ENCODE data around the gene EXOC3. TPM values are rescaled to one million over a fixed set of nuclear protein-coding genes. Genes with fewer than 3 reads are reported as not detected.
"Not testable (repeated sequence)": the region's sequence is repeated elsewhere in the genome, so short reads cannot be mapped to it uniquely, and the experiment has no call there.

Gene EXOC3
- polyA plus RNA-seq, 3 donors from 2014 or later: 22.6 to 43.9 (median 34.0) TPM

DNA sequence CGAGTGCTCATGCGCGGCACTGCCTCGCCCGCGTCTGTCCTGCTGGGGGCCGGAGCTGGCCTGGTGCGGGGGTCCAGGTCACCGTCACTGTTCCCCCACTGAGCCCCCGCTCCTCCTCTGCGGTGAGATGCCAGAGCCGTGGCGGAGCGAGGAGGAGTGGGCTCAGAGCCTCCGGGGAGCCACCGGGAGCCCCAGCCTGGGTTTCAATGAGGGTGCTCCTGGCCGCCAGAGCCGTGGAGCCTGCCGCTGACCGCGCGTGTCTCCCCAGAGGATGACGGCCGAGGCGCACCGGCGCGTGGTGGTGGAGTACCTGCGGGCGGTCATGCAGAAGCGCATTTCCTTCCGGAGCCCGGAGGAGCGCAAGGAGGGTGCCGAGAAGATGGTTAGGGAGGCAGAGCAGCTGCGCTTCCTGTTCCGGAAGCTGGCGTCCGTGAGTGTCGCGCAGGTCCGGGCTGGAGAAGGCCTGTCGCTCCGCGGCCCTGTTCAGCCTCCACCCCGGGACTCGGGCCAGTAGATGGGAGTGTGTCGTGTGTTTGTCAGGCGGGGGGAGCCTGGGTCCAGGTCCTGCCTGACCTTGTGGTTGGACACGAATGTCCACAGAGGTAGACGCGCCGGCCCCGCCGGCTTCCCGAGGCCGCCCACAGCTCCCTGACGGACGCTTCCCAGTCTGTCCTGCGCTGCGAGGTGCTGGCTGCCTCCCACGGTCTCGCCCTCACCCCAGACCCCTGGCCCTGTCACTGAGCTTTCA lies 22.0 kb downstream of the EXOC3 start:
- Mint-ChIP-seq H3K27me3 (ENCODE audit: low read depth in 3 of 3) (no peaks in the 10 kb centered on the region), H3K36me3 (peaks cover 8 to 27% (median 10%) of the 10 kb centered on the region in 3 donors), H3K27ac (peak overlapping the region in 2 of 6 donors; percentile 34 to 40), H3K4me3 (no peak overlapping the region), H3K4me1 (peaks cover 8 to 9% of the 10 kb centered on the region in 2 donors), H3K9me3 (no peaks in the 10 kb centered on the region)
- DNase-seq: no peak

DNA sequence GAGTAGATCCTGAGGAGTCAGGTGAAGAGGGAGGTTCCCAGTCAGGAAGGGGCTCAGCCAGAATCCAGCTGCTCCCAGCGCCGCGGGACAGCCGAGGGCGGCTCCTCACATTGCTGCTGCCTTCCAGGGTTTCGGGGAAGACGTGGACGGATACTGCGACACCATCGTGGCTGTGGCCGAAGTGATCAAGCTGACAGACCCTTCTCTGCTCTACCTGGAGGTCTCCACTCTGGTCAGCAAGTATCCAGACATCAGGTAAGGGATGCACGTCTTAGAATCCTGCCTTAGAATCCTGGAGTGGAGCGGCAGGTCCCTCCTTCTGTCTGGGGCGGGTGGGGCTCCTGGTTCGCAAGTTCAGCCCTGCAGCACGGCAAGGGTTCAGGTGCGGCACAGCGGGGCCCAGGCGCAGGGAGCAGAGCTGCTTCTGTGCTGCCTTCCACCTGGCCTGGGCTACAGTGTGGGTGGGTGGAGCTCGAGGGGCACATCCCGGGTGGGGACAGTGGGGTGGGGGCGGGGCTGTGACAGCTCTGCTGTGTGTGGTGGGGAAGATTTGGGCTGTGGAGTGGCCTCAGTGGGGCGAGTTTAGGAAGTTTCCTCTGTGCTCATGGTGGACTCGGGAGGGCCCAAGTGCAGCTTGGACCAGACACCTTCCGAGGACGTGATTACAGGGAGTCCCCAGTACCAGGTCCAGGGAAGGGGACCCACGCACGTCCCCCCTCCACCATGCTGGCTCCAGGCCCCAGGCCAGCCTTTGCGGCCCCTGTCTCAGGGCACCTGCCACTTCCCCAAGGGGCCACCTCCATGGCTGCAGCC lies 22.8 kb downstream of the EXOC3 start:
- H3K4me3 Mint-ChIP-seq: no peak overlapping the region
- peaks cover 8 to 10% of the 10 kb centered on the region in 2 donors for H3K4me1 Mint-ChIP-seq
- peaks cover 0 to under 1% (median 0%) of the 10 kb centered on the region in 3 donors for H3K27me3 Mint-ChIP-seq (ENCODE audit: low read depth in 3 of 3)
- no peak for DNase-seq
- peaks cover 4 to 19% (median 8%) of the 10 kb centered on the region in 3 donors for H3K36me3 Mint-ChIP-seq
- no peaks in the 10 kb centered on the region for H3K9me3 Mint-ChIP-seq
- H3K27ac Mint-ChIP-seq: no peak overlapping the region

GRCh38 chr5:466661-467310 lies 23.8 kb downstream of the EXOC3 start:
- Mint-ChIP-seq H3K27ac (peak overlapping the region in 1 of 6 donors; percentile 55), H3K4me3 (no peak overlapping the region), H3K27me3 (ENCODE audit: low read depth in 3 of 3) (peaks cover 1 to 4% (median 2%) of the 10 kb centered on the region in 3 donors), H3K9me3 (no peaks in the 10 kb centered on the region), H3K36me3 (peaks cover 4 to 16% (median 5%) of the 10 kb centered on the region in 3 donors), H3K4me1 (peaks cover 13 to 16% of the 10 kb centered on the region in 2 donors)
- DNase-seq: no peak

DNA sequence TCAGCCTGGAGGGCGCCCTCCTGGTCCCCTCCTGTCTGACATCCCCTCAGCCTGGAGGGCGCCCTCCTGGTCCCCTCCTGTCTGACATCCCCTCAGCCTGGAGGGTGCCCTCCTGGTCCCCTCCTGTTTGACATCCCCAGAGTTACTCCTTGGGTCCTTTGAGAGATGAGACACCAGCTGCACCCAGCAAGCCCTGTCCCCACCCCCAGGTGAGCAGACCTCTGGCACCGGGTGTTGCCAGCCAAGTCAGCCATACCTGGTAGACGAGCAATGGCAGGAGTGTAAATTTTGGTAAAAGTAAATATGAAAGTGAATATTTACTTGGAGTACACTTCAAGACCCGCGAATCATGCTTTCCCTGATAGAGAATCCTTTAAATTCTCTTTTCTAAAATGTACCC lies 25.4 kb downstream of the EXOC3 start:
- Mint-ChIP-seq H3K4me1 (peaks cover 16 to 19% of the 10 kb centered on the region in 2 donors), H3K27ac (no peak overlapping the region), H3K4me3 (no peak overlapping the region), H3K9me3 (no peaks in the 10 kb centered on the region), H3K27me3 (ENCODE audit: low read depth in 3 of 3) (peaks cover 2 to 4% (median 3%) of the 10 kb centered on the region in 3 donors), H3K36me3 (peaks cover under 1 to 8% (median 4%) of the 10 kb centered on the region in 3 donors)
- DNase-seq: no peak

DNA sequence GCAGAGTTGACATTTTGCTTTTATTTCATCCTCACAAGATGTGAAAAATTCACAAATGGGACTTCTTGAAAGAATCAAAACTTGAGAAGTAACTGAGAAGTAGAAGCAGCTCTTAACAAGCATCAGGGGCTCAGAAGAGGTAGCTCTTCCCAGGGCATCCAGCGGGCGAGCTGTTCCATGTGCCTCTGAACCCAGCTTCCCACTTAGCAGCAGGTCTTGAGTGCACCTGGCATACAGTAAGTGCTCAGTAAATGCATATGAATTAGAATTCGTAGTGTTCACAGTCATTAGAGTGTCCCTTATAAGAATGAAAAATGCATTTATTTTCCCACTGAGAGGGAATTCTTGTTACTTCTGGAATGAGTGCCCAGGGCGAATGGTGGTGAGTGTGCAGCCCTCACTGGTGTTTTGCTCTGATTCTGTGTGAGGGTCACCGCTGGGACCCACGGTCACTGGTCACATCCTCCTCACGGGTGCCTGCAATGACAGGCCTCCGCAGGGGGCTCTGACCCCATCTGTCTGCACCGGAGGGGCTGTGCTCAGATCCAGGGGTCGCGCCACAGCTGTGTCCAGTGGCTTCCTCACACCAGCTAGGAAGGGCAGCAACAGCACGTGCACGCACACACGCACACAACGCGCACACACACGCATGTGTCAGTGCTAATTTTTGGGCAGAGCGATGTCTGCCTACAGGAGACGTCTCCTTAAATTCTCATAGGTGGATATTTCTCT lies 26.9 kb downstream of the EXOC3 start:
- no peaks in the 10 kb centered on the region for H3K9me3 Mint-ChIP-seq
- peaks cover 2 to 4% (median 3%) of the 10 kb centered on the region in 3 donors for H3K27me3 Mint-ChIP-seq (ENCODE audit: low read depth in 3 of 3)
- H3K4me3 Mint-ChIP-seq: no peak overlapping the region
- H3K27ac Mint-ChIP-seq: no peak overlapping the region
- peaks cover 9 to 16% of the 10 kb centered on the region in 2 donors for H3K4me1 Mint-ChIP-seq
- DNase-seq: no peak
- peaks cover 0 to 3% (median 0%) of the 10 kb centered on the region in 3 donors for H3K36me3 Mint-ChIP-seq

- H3K4me3 Mint-ChIP-seq: peak overlapping the region; percentile 68 to 77 (median 70)
- peaks cover 9 to 16% of the 10 kb centered on the region in 2 donors for H3K4me1 Mint-ChIP-seq
- H3K9me3 Mint-ChIP-seq: no peaks in the 10 kb centered on the region
- H3K36me3 Mint-ChIP-seq: peaks cover 0 to 3% (median 0%) of the 10 kb centered on the region in 3 donors
- H3K27me3 Mint-ChIP-seq (ENCODE audit: low read depth in 3 of 3): peaks cover 2 to 5% (median 4%) of the 10 kb centered on the region in 3 donors
- peak overlapping the region in 3 of 6 donors; percentile 42 to 72 (median 64) for H3K27ac Mint-ChIP-seq
- DNase-seq: no peak
Observed at GRCh38 chr5:470961-471749, 28.2 kb downstream of the EXOC3 start.

GRCh38 chr5:471750-472058 lies 28.7 kb downstream of the EXOC3 start:
- H3K4me1 Mint-ChIP-seq: peaks cover 9 to 13% of the 10 kb centered on the region in 2 donors
- no peaks in the 10 kb centered on the region for H3K9me3 Mint-ChIP-seq
- H3K27me3 Mint-ChIP-seq (ENCODE audit: low read depth in 3 of 3): peaks cover 2 to 5% (median 4%) of the 10 kb centered on the region in 3 donors
- H3K36me3 Mint-ChIP-seq: no peaks in the 10 kb centered on the region
- H3K27ac Mint-ChIP-seq: peak overlapping the region in 4 of 6 donors; percentile 42 to 72 (median 58)
- H3K4me3 Mint-ChIP-seq: peak overlapping the region; percentile 68 to 77 (median 70)
- DNase-seq: no peak

DNA sequence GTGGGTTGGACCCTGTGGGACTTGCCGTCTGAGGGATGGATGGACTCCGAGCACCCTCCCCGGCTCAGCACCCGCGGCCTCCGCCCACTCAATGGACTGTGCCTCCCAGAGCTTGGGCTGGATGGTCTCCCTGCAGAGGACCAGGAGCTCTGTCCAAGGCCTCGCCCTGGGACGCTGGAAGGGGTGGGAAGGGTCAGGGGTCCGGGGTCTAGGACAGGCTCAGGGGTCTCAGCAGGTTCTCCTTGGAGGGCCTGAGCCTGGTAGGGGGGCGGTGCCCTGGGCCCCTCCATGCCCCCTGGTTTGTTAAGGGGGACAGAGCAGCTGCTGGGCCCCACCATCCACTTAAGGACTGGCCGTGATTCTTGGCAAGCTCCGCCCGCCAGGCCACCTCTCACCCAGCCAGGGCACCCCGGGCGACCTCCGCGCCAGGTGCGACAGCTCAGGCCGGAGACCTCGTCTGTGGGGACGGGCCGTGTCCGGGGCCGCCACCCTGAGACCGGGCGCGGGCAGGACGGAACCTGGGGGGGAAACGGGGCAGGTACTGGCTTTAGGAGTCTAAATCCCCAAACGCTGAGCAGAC lies 29.2 kb downstream of the EXOC3 start:
- Mint-ChIP-seq H3K4me1 (peaks cover 9 to 13% of the 10 kb centered on the region in 2 donors), H3K9me3 (no peaks in the 10 kb centered on the region), H3K4me3 (peak overlapping the region; percentile 68 to 77 (median 70)), H3K27ac (peak overlapping the region in 3 of 6 donors; percentile 42 to 51 (median 46)), H3K36me3 (no peaks in the 10 kb centered on the region), H3K27me3 (ENCODE audit: low read depth in 3 of 3) (peaks cover 2 to 5% (median 4%) of the 10 kb centered on the region in 3 donors)
- DNase-seq: no peak

- H3K27me3 Mint-ChIP-seq (ENCODE audit: low read depth in 3 of 3): peaks cover 2 to 8% (median 4%) of the 10 kb centered on the region in 3 donors
- peak; percentile 87 to 94 (median 91) for DNase-seq
- no peaks in the 10 kb centered on the region for H3K9me3 Mint-ChIP-seq
- H3K4me3 Mint-ChIP-seq: peak overlapping the region; percentile 67 to 76 (median 70)
- H3K27ac Mint-ChIP-seq: peak overlapping the region in 2 of 6 donors; percentile 73 to 77
- H3K36me3 Mint-ChIP-seq: no peaks in the 10 kb centered on the region
- peaks cover 9 to 13% of the 10 kb centered on the region in 2 donors for H3K4me1 Mint-ChIP-seq
Observed at GRCh38 chr5:472656-473550, 29.9 kb downstream of the EXOC3 start.

GRCh38 chr5:473551-474192 lies 30.7 kb downstream of the EXOC3 start:
- peak overlapping the region; percentile 77 to 88 (median 86) for H3K4me3 Mint-ChIP-seq
- H3K27ac Mint-ChIP-seq: peak overlapping the region in 3 of 6 donors; percentile 20 to 67 (median 28)
- DNase-seq: peak; percentile 12 to 30 (median 26)
- H3K4me1 Mint-ChIP-seq: peaks cover 9 to 13% of the 10 kb centered on the region in 2 donors
- H3K27me3 Mint-ChIP-seq (ENCODE audit: low read depth in 3 of 3): peaks cover 2 to 8% (median 4%) of the 10 kb centered on the region in 3 donors
- H3K36me3 Mint-ChIP-seq: no peaks in the 10 kb centered on the region
- no peaks in the 10 kb centered on the region for H3K9me3 Mint-ChIP-seq

DNA sequence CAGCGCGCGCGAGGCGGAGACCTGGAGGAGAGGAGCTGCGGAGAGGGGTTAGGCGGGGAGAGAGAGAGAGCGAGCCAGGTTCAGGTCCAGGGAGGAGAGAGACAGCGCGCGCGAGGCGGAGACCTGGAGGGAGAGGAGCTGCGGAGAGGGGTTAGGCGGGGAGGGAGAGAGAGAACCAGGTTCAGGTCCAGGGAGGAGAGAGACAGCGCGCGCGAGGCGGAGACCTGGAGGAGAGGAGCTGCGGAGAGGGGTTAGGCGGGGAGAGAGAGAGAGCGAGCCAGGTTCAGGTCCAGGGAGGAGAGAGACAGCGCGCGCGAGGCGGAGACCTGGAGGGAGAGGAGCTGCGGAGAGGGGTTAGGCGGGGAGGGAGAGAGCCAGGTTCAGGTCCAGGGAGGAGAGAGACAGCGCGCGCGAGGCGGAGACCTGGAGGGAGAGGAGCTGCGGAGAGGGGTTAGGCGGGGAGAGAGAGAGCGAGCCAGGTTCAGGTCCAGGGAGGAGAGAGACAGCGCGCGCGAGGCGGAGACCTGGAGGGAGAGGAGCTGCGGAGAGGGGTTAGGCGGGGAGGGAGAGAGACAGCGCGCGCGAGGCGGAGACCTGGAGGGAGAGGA lies 31.4 kb downstream of the EXOC3 start:
- not testable (repeated sequence) for H3K27me3 Mint-ChIP-seq (ENCODE audit: low read depth in 3 of 3); H3K27ac Mint-ChIP-seq; DNase-seq; H3K9me3 Mint-ChIP-seq; H3K36me3 Mint-ChIP-seq
- Mint-ChIP-seq H3K4me3 (peak overlapping the region; percentile 51 to 88 (median 59)), H3K4me1 (peaks cover 9 to 13% of the 10 kb centered on the region in 2 donors)
